Astrocyte (in vitro differentiated cells and primary cell): Measurements from ENCODE around the gene ECHS1. TPM values are rescaled to one million over a fixed set of nuclear protein-coding genes. Genes with fewer than 3 reads are reported as not detected.

ENCODE experiments used
- DNase-seq: peaks from one replicate; pipeline ENCODE4 v3.0.0-alpha.2; 2010; ENCODE audit warnings: low read depth
- FAIRE-seq: peaks from 2 replicates; lab custom pipeline; 2011; peaks lifted over from hg19 to GRCh38; lab: Jason Lieb, UNC
- H2AFZ ChIP-seq: 2 replicates; pipeline ENCODE4 v1.6.0; 2012; ENCODE audit warnings: low read depth, low read length, inconsistent platforms
- H3K27ac ChIP-seq: 2 replicates; pipeline ENCODE4 v1.5.1; 2011; ENCODE audit warnings: low read depth, low read length, inconsistent platforms
- H3K27me3 ChIP-seq: 2 replicates; pipeline ENCODE4 v1.6.0; 2011; ENCODE audit warnings: low read length, inconsistent platforms; ENCODE audit not compliant: insufficient read depth
- H3K36me3 ChIP-seq: 2 replicates; pipeline ENCODE4 v1.5.1; 2011; ENCODE audit warnings: low read length, inconsistent platforms; ENCODE audit not compliant: insufficient read depth
- H3K4me1 ChIP-seq: 2 replicates; pipeline ENCODE4 v1.5.1; 2011; ENCODE audit warnings: low read length, inconsistent platforms; ENCODE audit not compliant: insufficient read depth
- H3K4me2 ChIP-seq: 2 replicates; pipeline ENCODE4 v1.6.0; 2012; ENCODE audit warnings: low read length, inconsistent platforms
- H3K4me3 ChIP-seq: 2 replicates; pipeline ENCODE4 v1.5.1; 2011; ENCODE audit warnings: low read depth, mild to moderate bottlenecking, low read length, inconsistent platforms; ENCODE audit not compliant: insufficient read depth
- H3K79me2 ChIP-seq: 2 replicates; pipeline ENCODE4 v1.6.0; 2012; ENCODE audit warnings: mild to moderate bottlenecking, low read length, inconsistent platforms; ENCODE audit not compliant: insufficient read depth
- H3K9ac ChIP-seq: 2 replicates; pipeline ENCODE4 v1.6.0; 2012; ENCODE audit warnings: mild to moderate bottlenecking, low read length, inconsistent platforms
- H3K9me3 ChIP-seq: 2 replicates; pipeline ENCODE4 v1.5.1; 2012; ENCODE audit warnings: low read depth, mild to moderate bottlenecking, low read length, inconsistent platforms; ENCODE audit not compliant: insufficient read depth
- H4K20me1 ChIP-seq: 2 replicates; pipeline ENCODE4 v1.6.0; 2012; ENCODE audit warnings: low read length, inconsistent platforms; ENCODE audit not compliant: insufficient read depth
- H3K27ac Mint-ChIP-seq: one replicate; pipeline ENCODE4 v1.8.0; 2021; ENCODE audit warnings: mild to moderate bottlenecking, mixed read lengths; ENCODE audit not compliant: unreplicated experiment
- H3K27me3 Mint-ChIP-seq: one replicate; pipeline ENCODE4 v1.8.0; 2021; ENCODE audit warnings: low read depth, mixed read lengths; ENCODE audit not compliant: unreplicated experiment
- H3K36me3 Mint-ChIP-seq: one replicate; pipeline ENCODE4 v1.8.0; 2021; ENCODE audit warnings: low read depth, mixed read lengths; ENCODE audit not compliant: unreplicated experiment
- H3K4me1 Mint-ChIP-seq: one replicate; pipeline ENCODE4 v1.8.0; 2021; ENCODE audit warnings: low read depth, mixed read lengths; ENCODE audit not compliant: unreplicated experiment
- H3K4me3 Mint-ChIP-seq: one replicate; pipeline ENCODE4 v1.8.0; 2021; ENCODE audit warnings: mild to moderate bottlenecking, moderate library complexity, mixed read lengths; ENCODE audit not compliant: unreplicated experiment
- H3K9me3 Mint-ChIP-seq: one replicate; pipeline ENCODE4 v1.8.0; 2021; ENCODE audit warnings: mild to moderate bottlenecking, mixed read lengths; ENCODE audit not compliant: unreplicated experiment
- EZH2 ChIP-seq: IDR thresholded peaks from 2 replicates; pipeline ENCODE4 v1.6.1; 2012; ENCODE audit warnings: mild to moderate bottlenecking, low read length, inconsistent platforms; ENCODE audit not compliant: insufficient read depth
- total RNA-seq: library from RNA; stranded (reverse); gene quantifications from 2 replicates; pipeline ENCODE4 v1.2.1, GENCODE V29; 2021
- TF ChIP-seq, protein P1 (sequence below): IDR thresholded peaks from 2 replicates; pipeline ENCODE4 v1.5.1; 2011; ENCODE audit warnings: low read depth, mild to moderate bottlenecking, inconsistent platforms, low read length, moderate library complexity; ENCODE audit not compliant: insufficient read depth

The ECHS1 gene
- total RNA-seq, 1 donor from 2014 or later = 90.9 TPM

DNA sequence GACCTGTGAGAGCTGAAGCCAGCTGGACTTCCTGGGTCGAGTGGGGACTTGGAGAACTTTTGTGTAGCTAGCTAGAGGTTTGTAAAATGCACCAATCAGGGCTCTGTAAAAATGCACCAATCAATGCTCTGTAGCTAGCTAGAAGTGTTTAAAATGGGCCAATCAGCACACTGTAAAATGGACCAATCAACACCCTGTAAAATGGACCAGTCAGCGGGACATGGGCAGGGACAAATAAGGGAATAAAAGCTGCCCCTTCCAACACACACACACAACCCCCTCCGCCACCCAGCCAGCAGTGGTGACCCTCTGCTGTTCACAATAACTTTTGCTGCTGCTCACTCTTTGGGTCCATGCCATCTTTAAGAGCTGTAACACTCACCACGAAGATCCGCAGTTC, 57.3 kb downstream of the ECHS1 start:
- H3K36me3 Mint-ChIP-seq = no peaks in the 10 kb centered on the region
- Histone ChIP-seq H3K79me2 (no peaks in the 10 kb centered on the region), H3K4me3 (no peak overlapping the region), H3K9me3 (no peaks in the 10 kb centered on the region), H2AFZ (no peak overlapping the region), H3K27me3 (no peaks in the 10 kb centered on the region), H3K27ac (no peak overlapping the region), H3K4me1 (no peaks in the 10 kb centered on the region), H3K9ac (no peak overlapping the region), H3K36me3 (no peaks in the 10 kb centered on the region), H4K20me1 (peaks cover 3% of the 10 kb centered on the region), H3K4me2 (no peak overlapping the region)
- TF ChIP-seq, protein P1, sequence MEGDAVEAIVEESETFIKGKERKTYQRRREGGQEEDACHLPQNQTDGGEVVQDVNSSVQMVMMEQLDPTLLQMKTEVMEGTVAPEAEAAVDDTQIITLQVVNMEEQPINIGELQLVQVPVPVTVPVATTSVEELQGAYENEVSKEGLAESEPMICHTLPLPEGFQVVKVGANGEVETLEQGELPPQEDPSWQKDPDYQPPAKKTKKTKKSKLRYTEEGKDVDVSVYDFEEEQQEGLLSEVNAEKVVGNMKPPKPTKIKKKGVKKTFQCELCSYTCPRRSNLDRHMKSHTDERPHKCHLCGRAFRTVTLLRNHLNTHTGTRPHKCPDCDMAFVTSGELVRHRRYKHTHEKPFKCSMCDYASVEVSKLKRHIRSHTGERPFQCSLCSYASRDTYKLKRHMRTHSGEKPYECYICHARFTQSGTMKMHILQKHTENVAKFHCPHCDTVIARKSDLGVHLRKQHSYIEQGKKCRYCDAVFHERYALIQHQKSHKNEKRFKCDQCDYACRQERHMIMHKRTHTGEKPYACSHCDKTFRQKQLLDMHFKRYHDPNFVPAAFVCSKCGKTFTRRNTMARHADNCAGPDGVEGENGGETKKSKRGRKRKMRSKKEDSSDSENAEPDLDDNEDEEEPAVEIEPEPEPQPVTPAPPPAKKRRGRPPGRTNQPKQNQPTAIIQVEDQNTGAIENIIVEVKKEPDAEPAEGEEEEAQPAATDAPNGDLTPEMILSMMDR = no peak
- TF ChIP-seq EZH2 = no peak
- H3K9me3 Mint-ChIP-seq = no peaks in the 10 kb centered on the region
- H3K4me1 Mint-ChIP-seq = no peaks in the 10 kb centered on the region
- peaks cover 10% of the 10 kb centered on the region for H3K27me3 Mint-ChIP-seq
- no peak overlapping the region for H3K4me3 Mint-ChIP-seq
- DNase-seq (no peak), FAIRE-seq (no peak)
- no peak overlapping the region for H3K27ac Mint-ChIP-seq

- H3K4me1 Mint-ChIP-seq = no peaks in the 10 kb centered on the region
- TF ChIP-seq EZH2 = no peak
- TF ChIP-seq, protein P1 = no peak
- peaks cover 6% of the 10 kb centered on the region for H3K27me3 Mint-ChIP-seq
Observed at GRCh38 chr10:133314911-133315310, 58.2 kb downstream of the ECHS1 start.

DNA sequence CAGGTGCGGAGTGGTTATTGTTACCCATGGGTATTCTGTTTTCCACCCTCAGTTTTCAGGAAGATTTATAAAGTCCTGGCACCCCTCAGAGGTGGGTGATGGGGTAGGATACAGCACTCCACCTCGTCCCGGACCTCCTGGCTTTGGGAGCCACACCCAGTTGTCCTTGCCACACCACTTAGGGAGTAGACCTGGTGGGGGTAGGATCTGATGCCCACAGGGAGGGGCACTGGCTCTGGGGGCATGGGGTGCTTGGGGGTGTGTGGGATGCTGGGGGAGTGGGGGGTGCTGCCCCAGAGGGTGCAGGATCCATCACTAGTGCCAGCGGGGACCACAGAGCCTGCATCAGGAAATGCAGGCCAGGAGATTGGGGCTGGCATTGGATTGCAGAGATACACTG, 60.0 kb downstream of the ECHS1 start:
- TF ChIP-seq, protein P1 = no peak
- no peak for TF ChIP-seq EZH2
- H4K20me1 ChIP-seq = peaks cover 12% of the 10 kb centered on the region
- no peak overlapping the region for H3K4me3 Mint-ChIP-seq
- H3K36me3 ChIP-seq = no peaks in the 10 kb centered on the region
- no peak overlapping the region for H3K4me2 ChIP-seq
- H3K27me3 ChIP-seq = no peaks in the 10 kb centered on the region
- H3K9me3 Mint-ChIP-seq = no peaks in the 10 kb centered on the region
- no peaks in the 10 kb centered on the region for H3K9me3 ChIP-seq
- H2AFZ ChIP-seq = no peak overlapping the region
- H3K4me1 Mint-ChIP-seq = no peaks in the 10 kb centered on the region
- H3K36me3 Mint-ChIP-seq = peaks cover 3% of the 10 kb centered on the region
- no peak for FAIRE-seq
- H3K27ac Mint-ChIP-seq = no peak overlapping the region
- H3K9ac ChIP-seq = no peak overlapping the region
- H3K27me3 Mint-ChIP-seq = no peaks in the 10 kb centered on the region
- DNase-seq = no peak
- no peak overlapping the region for H3K4me3 ChIP-seq
- H3K4me1 ChIP-seq = peaks cover 5% of the 10 kb centered on the region
- H3K27ac ChIP-seq = no peak overlapping the region
- H3K79me2 ChIP-seq = peaks cover 4% of the 10 kb centered on the region

More at GRCh38 chr10:133314911-133315310, 58.2 kb downstream of the ECHS1 start:
- no peaks in the 10 kb centered on the region for H3K4me1 ChIP-seq
- no peak overlapping the region for H2AFZ ChIP-seq
- no peak overlapping the region for H3K4me3 Mint-ChIP-seq
- peaks cover 3% of the 10 kb centered on the region for H3K36me3 Mint-ChIP-seq
- FAIRE-seq = no peak
- no peaks in the 10 kb centered on the region for H3K27me3 ChIP-seq
- H4K20me1 ChIP-seq = peaks cover 7% of the 10 kb centered on the region
- H3K27ac ChIP-seq = no peak overlapping the region
- H3K36me3 ChIP-seq = no peaks in the 10 kb centered on the region
- no peak overlapping the region for H3K27ac Mint-ChIP-seq
- no peaks in the 10 kb centered on the region for H3K9me3 ChIP-seq
- H3K9me3 Mint-ChIP-seq = no peaks in the 10 kb centered on the region
- H3K79me2 ChIP-seq = no peaks in the 10 kb centered on the region
- no peak overlapping the region for H3K4me2 ChIP-seq
- H3K9ac ChIP-seq = no peak overlapping the region
- DNase-seq = no peak
- no peak overlapping the region for H3K4me3 ChIP-seq
